Muscle of arm (tissue), 14 donors: ENCODE measurements around the gene PRPH. TPM values are rescaled to one million over a fixed set of nuclear protein-coding genes. Genes with fewer than 3 reads are reported as not detected.
"Not testable (repeated sequence)": the region's sequence is repeated elsewhere in the genome, so short reads cannot be mapped to it uniquely, and the experiment has no call there.

Experiments used
- DNase-seq: peaks from one replicate; pipeline ENCODE4 v3.0.0-alpha.2; 2013
- long read RNA-seq, 11 donors: transcript quantifications; one replicate each; lab custom pipeline, GENCODE V29; 2026
- polyA plus RNA-seq, 12 donors: library from polyadenylated mRNA; unstranded; fragments of 120-200 nt; gene quantifications; one replicate each; pipeline ENCODE4 v1.2.1, GENCODE V29; 2013; ENCODE audit not compliant: insufficient read length in 12 of 12

PRPH gene
- polyA plus RNA-seq = 10 to 100 TPM in 1 of 12 donors, 1 to 10 TPM in 6, under 1 TPM in 4, not detected in 1; 0.56 to 76.2 (median 1.3) TPM
- long read RNA-seq, donor 1, transcript PRPH-201 (9 exons, 3,245 nt) = major isoform, 34 of 52 reads
- long read RNA-seq, donor 1, partial matches to known transcripts = 13 of 52 reads
- long read RNA-seq, donor 1, other reads (novel, unspliced or antisense) = 0 of 52 reads
- long read RNA-seq, donor 2, partial matches to known transcripts = 0 of 1 reads
- long read RNA-seq, donor 2, other reads (novel, unspliced or antisense) = 0 of 1 reads
- long read RNA-seq, donor 3, partial matches to known transcripts = 0 of 1 reads
- long read RNA-seq, donor 3, other reads (novel, unspliced or antisense) = 0 of 1 reads
- long read RNA-seq, donor 4 = 0 reads
- long read RNA-seq, donor 5 = 0 reads
- long read RNA-seq, donor 6, partial matches to known transcripts = 0 of 1 reads
- long read RNA-seq, donor 6, other reads (novel, unspliced or antisense) = 0 of 1 reads
- long read RNA-seq, donor 7, partial matches to known transcripts = 0 of 1 reads
- long read RNA-seq, donor 7, other reads (novel, unspliced or antisense) = 0 of 1 reads
- long read RNA-seq, donor 8, partial matches to known transcripts = 0 of 1 reads
- long read RNA-seq, donor 8, other reads (novel, unspliced or antisense) = 0 of 1 reads
- long read RNA-seq, donor 9 = 0 reads
- long read RNA-seq, donor 10 = 0 reads
- long read RNA-seq, donor 11 = 0 reads

DNA sequence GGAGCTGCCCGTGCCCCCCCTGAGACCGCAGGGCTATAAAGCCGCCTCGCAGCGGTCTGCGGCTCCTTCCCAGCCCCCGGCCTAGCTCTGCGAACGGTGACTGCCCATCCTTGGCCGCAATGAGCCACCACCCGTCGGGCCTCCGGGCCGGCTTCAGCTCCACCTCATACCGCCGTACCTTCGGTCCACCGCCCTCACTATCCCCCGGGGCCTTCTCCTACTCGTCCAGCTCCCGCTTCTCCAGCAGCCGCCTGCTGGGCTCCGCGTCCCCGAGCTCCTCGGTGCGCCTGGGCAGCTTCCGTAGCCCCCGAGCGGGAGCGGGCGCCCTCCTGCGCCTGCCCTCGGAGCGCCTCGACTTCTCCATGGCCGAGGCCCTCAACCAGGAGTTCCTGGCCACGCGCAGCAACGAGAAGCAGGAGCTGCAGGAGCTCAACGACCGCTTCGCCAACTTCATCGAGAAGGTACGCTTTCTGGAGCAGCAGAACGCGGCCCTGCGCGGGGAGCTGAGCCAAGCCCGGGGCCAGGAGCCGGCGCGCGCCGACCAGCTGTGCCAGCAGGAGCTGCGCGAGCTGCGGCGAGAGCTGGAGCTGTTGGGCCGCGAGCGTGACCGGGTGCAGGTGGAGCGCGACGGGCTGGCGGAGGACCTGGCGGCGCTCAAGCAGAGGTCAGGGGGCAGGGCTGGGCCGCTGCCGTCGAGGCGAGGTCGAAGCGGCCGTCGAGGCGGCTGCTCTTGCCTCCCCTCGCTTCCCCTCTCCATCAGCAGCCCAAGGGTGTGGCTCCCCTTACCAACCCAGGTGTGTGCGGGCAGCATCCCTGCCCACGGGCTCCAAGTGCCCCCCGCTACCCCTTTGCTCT lies at the start of gene PRPH:
PRPH (plus strand) TSS at position 66 of the 855 bp plus-strand sequence; CDS start at position 120, 54 bp downstream.
- no peak for DNase-seq

DNA sequence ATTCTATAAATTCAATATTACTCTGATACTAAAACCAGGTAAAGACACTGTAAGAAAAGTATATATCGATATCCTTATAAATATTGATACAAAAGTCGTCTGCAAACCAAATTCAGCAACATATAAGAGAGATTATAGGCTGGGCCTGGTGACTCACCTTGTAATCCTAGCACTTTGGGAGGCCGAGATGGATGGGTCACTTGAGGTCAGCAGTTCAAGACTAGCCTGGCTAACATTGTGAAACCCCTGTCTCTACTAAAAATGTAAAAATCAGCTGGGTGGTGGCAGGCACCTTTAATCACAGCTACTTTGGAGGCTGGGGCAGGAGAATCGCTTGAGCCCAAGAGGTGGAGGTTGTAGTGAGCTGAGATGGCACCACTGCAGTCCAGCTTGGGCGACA lies 43.6 kb upstream of the PRPH start:
- no peak for DNase-seq

DNA sequence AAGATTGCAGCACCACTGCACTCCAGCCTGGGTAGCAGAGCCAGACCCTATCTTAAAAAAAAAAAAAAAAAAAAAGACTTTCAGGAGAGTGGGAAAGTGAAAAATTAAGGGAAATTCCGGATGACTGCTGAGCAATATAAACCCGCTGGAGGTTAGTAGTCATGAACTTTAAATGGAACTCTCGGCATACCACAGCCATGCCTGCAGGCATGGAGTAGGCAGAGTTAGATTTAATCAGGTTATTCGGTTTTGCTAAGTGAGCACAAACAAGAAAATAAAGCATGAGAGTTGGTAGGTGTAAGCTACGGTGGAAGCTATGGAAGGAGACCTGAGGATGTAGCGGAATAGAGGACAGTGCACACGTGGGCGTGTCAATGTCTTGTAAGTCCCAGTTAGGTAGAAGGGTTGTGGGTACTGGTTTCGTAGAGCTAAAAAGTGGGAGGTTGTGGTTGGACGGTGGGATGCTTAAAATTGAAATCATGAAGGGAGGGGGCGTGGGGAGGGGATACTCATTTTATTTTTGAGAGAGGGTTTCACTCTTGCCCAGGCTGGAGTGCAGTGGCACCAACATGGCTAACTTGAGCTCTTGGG lies 41.8 kb upstream of the PRPH start:
- DNase-seq = no peak

DNA sequence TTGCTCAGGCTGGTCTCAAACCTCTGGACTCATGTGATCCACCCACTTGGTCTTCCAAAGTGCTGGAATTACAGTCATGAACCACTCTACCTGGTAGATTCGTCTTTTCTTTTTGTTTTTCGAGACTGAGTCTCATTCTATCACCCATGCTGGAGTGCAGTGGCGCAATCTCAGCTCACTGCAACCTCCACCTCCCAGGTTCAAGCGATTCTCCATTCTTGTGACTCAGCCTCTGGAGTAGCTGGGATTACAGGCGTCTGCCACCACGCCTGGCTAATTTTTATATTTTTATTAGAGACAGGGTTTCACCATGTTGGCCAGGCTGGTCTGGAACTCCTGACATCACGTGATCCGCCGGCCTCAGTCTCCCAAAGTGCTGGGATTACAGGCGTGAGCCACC lies 39.5 kb upstream of the PRPH start:
- not testable (repeated sequence) for DNase-seq

DNA sequence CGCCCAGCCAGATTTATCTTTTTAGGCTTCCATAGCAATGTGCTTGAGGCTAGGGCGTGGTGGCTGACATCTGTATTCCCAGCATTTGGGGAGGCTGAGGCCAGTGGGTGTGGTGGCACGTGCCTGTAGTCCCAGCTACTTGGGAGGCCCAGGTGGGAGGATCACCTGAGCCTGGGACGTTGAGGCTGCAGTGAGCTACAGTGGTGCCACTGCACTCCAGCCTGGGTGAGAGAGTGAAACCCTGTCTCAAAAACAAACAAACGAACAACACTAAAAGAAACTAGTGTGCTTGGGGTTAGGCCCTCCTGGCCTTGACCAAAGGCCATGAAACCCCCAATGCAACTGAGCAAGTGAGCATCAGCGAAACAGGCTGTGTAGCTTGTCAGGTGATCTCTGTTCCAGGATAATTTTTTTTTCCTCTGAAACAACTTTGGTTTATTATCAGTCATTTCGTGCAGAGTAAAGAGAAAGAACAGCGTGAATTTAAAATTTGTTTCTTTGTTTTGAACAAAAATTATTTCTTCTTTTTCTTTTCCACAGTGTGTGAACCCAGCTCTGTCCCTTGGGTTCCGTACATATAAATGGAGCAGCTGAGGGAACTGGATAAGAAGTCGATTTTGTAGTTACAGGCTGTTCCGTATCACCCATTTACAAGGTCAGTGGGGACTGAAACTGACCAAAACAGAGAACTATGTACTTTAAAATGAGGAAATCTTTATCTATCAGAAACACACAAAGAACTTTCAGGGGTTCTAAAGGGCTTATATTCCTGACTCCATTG lies 38.9 kb upstream of the PRPH start:
- DNase-seq = no peak

DNA sequence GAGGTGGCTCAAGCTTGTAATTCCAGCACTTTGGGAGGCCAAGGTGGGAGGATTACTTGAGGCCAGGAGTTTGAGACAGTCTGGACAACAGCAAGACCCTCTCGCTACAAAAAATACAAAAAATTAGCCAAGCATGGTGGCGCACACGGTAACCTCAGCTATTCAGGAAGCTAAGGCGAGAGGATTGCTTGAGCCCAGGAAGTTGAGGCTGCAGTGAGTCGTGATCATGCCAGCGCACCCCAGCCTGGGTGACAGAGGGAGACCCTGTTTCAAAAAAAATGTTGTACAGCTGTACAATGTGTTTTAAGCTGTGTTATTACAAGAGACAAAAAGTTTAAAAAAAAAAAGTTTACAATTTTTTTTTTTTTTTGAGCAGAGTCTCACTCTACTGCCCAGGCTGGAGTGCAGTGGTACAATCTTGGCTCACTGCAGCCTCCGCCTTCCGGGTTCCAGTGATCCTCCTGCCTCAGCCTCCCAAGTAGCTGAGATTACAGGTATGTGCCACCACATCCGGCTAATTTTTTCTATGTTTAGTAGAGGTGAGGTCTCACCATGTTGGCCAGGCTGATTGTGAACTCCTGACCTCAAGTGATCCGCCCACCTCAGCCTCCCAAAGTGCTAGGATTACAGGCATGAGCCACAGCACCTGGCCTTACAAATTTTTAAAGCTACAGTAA lies 37.3 kb upstream of the PRPH start:
- not testable (repeated sequence) for DNase-seq

DNA sequence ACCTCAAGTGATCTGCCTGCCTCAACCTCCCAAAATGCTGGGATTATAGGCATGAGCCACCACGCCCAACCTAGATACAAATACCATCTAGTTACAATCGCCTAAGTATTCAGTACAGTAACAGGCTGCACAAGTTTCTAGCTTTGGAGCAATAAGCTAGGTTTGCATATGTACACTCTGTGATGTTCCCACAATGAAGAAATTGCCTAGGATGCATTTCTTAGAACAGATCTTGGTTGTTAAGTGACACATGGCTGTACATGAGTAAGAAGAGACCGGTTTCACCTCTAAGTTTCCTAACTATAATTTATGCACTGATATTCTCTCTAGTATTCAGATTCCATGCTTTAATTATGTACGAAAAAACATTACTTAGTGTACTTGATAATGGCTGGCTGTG lies 35.5 kb upstream of the PRPH start:
- DNase-seq = no peak

DNA sequence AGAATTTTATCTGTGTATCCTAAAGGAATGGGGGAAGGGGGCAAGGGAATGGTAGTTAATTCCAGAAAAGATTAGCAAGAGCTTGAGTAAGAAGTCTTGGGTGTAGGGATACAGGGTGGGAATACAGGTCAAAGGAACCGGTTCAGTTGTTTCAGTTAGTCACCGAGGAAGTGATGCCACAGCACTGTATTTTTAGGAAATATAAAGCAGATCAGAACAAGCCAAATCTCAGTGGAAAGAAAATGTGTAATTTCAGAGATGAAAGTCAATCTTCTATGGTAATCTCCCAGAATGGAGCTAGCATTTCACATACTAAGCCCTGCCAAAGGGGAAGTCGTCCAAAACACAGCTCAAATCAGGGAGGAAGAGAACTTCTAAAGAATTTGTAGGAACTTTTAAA lies 34.8 kb upstream of the PRPH start:
- peak; percentile 56 for DNase-seq

DNA sequence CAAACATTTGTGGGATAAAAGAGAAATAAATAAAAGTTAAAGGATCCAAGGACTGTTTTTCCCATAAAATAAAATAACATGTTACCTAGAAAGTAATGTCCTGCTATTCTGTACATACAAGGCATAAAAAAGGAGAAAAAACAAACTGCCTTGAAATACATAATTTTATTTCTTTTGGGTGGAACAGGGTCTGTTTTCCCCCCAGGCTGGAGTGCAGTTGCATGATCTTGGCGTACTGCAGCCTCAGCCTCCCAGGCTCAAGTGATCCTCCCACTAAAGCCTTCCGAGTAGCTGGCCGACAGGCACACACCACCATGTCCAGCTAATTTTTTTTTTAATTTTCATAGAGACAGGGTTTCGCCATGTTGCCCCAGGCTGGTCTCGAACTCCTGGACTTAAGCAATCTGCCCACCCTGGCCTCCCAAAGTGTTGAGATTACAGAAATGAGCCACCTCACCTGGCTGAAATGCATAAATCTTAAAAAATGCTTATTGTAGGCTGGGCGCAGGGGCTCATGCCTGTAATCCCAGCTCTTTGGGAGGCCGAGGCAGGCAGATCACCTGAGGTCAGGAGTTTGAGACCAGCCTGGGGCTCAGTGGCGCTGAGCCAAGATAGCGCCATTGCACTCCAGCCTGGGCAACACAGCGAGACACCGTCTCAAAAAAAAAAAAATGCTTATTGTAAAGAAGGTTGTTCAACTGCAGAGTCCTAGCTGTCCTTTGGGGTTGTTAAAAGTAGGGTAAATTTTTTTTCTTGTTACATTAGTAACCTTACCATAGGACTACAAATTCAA lies 34.2 kb upstream of the PRPH start:
- DNase-seq = no peak

DNA sequence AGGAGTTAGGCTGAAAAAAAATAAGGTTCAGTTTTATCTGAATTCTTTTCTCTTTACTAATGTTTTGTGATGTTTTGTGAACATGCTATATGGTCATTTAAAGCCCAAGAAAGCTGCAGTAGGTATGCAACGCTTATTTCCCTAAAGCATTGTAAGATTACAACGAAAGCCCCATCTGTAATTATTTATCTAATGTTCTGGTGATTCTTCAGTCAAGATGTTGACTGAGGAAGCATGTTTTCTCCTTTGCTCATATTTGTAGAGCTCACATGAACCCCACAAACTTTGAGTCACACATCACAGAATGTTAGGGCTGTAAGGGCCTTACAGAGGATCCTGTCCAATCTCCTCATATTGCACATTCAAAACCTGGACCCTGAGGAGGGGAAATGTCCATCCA lies 33.2 kb upstream of the PRPH start:
- no peak for DNase-seq

DNA sequence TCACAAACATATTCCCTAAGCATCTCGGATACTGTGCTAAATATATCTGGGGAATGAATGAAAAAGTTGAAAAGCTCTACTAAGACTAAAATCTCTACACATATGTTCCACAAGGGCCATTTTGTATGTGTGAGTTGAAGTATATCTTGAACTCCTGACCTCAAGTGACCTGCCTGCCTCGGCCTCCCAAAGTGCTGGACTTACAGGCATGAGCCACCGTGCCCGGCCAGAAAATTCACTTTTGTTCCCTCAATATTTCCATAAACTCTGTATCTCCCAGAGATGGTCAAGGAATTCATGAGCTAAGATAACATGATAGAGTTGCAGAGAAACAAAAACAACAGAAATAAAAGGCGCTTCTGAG lies 31.6 kb upstream of the PRPH start:
- no peak for DNase-seq

DNA sequence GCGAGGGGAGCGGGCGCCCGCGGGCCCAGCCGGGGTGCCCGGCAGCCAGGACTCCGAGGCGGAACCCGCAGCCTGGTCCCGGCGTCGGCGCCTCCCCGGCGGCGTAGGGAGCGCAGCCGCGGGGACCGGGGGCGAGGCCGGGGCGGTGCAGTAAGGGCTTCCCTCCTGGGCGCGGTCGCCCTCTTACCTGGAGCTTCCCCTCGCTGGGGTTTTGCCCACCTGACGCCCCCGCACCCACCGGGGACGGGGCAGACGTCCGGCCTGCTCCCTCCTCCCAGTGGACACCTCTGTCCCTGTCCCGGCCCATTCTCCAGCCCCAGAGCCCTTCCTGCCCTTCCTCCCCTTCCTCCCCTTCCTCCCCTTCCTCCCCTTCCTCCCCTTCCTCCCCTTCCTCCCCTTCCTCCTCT lies 30.5 kb upstream of the PRPH start:
- DNase-seq = no peak

DNA sequence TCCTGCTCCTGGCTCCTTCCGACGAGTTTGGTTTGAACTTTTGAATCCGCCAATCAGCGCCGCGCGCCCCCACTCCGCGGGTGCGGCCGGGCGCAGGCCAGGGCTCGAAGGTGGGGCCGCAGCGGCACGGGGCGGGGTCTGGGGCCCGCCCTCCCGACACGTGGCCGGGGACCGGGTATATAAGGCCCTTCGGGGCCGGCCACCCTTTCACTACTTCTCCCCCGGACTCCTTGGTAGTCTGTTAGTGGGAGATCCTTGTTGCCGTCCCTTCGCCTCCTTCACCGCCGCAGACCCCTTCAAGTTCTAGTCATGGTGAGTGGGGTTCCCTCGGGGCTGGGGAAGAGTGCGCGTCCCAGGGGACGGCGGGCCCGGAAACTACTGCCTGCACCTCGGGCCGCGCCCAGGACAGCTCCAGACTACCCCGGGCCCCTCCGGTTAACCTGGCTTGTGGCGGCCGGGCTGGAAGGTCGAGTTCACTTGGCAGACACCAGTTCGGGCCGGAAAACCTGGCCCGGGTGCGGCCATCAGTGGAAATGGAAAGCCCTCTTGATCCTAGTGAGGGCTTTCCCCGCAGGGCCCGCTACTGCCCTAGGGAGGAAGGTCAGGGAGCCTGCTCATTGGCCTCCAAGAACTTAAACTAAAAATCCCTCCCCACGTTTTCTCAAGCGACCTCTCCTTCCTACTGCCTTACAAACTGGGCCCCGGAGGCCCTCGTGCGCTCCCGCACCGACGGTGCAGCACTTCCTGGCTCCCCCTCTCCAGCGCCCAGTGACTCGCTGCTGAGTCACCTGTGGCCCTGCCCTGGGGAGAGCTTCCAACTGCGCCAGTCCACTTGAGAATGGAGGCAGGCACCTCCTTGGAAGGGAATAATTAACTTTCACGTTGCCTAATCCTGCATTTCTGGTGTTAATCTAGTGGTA lies 29.8 kb upstream of the PRPH start, which contains the start of gene TUBA1C:
TUBA1C (plus strand) TSS at position 210 of the 920 bp plus-strand sequence; CDS start at position 310, 100 bp downstream.
- peak; percentile 89 for DNase-seq

DNA sequence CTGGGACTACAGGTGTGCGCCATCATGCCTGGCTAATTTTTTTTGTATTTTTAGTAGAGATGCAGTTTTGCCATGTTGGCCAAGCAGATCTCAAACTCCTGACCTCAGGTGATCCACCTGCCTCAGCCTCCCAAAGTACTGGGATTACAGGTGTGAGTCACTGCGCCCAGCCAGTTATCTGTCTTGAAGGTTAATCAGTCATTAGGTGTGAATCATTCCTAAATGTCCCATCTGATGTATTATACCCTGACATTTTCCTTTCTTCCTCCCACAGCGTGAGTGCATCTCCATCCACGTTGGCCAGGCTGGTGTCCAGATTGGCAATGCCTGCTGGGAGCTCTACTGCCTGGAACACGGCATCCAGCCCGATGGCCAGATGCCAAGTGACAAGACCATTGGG lies 25.8 kb upstream of the PRPH start:
- not testable (repeated sequence) for DNase-seq

DNA sequence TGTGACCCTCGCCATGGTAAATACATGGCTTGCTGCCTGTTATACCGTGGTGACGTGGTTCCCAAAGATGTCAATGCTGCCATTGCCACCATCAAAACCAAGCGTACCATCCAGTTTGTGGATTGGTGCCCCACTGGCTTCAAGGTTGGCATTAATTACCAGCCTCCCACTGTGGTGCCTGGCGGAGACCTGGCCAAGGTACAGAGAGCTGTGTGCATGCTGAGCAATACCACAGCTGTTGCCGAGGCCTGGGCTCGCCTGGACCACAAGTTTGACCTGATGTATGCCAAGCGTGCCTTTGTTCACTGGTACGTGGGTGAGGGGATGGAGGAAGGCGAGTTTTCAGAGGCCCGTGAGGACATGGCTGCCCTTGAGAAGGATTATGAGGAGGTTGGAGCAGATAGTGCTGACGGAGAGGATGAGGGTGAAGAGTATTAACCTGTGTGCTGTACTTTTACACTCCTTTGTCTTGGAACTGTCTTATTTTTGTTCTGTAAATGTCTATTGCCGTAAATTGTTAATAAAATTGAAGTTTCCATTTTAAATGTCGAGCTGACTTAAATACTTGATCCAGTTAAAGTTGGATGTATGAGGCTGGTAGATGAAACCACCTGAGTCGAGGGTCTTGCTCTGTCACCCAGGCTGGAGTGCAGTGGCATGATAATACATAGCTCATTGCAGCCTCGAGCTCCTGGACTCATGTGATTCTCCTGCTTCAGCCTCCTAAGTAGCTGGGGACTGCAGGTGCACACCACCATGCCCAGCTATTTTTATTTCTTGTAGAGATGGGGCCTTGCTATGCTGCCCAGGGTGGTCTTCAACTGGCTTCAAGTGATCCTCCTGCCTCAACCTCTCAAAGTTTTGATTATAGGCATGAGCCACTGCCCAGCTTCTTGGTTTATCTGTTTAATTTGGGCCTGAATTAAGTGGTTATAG lies 21.9 kb upstream of the PRPH start:
- no peak for DNase-seq

DNA sequence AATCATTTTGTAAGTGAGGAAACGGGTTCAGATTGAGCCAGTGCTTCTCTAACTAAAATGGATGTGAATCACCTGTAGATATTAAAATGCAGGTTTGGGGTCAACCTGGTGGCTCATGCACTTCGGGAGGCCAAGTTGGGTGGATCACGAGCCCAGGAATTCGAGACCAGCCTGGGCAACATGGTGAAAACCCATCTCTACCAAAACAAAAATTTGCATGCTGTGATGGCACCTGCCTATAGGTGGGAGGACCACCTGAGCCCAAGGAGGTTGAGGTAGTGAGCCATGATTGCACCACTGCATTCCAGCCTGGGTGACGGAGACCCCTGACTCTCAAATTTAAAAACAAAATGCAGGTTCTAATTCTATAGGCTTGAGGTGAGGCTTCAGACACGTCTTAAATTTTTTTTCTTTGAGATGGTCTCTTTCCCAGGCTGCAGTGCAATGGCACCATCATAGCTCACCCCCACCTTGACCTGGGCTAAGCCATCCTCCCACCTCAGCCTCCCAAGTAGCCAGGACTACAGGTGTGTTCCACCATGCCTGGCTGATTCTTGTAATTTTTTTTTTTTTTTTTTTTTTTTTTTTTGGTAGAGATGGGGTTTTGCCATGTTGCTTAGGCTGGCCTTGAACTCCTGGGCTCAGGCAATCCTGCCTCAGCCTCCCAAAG lies 21.1 kb upstream of the PRPH start:
- no peak for DNase-seq
